ENCODE measurements around the gene TRIM15.

DNA sequence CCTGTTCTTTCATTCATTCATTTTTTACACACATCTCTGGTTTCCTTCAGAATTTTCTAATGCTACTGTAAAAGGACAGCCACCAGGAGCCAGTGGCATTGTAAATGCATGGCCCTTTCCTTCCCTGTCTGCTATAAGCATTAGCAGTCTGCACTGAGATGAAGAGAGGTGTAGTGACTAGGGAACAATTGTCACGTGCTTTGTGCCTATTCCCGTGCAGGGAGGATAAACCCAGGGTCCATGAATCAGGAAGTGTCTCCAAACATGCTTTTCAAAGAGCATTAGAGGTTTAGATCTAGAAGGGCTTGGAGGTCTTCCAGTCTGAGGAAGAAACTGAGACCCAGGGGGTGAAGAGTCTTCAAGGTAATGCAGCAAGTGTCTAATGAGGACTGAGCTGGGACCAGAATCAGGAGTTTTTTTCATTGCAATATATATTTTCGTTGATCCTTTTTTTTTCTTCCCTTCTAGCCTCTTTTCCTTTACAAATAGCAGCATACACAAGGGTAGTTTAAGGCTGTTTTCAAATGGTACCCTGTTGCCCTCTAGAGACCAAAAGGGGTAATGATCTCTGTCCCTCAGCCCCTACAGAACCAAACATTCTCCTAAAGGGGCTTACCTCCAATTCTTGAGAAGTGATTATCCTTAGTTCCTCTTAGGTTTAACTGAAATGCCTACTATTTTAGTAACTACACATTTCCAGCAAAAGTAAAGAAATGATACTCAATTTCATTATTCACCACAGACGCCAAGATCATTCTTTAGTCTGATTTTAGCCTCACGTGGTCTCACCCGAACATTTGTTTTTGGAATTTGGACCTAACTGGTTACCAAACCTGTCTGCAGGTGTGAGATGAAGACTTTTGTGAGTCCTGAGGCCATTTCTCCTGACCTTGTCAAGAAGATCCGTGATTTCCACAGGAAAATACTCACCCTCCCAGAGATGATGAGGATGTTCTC, 6.6 kb downstream of the TRIM15 start:
- no peak for TF ChIP-seq EZH2phosphoT487 (conservative IDR thresholded peaks at IDR 0.05; ENCODE audit: low read length)
- TF ChIP-seq, protein P1, sequence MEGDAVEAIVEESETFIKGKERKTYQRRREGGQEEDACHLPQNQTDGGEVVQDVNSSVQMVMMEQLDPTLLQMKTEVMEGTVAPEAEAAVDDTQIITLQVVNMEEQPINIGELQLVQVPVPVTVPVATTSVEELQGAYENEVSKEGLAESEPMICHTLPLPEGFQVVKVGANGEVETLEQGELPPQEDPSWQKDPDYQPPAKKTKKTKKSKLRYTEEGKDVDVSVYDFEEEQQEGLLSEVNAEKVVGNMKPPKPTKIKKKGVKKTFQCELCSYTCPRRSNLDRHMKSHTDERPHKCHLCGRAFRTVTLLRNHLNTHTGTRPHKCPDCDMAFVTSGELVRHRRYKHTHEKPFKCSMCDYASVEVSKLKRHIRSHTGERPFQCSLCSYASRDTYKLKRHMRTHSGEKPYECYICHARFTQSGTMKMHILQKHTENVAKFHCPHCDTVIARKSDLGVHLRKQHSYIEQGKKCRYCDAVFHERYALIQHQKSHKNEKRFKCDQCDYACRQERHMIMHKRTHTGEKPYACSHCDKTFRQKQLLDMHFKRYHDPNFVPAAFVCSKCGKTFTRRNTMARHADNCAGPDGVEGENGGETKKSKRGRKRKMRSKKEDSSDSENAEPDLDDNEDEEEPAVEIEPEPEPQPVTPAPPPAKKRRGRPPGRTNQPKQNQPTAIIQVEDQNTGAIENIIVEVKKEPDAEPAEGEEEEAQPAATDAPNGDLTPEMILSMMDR (IDR thresholded peaks at IDR 0.05; ENCODE audit: insufficient read depth, low read length, poor library complexity, severe bottlenecking), result peak; percentile 98
